HG03039 (cell line): ENCODE data around the gene SLAMF6.

Experiments
- ATAC-seq: cut with Tn5 transposase; IDR thresholded peaks from one replicate; pipeline ENCODE4 v1.9.1; 2021; ENCODE audit warnings: mild to moderate bottlenecking, moderate library complexity; ENCODE audit not compliant: unreplicated experiment

Gene SLAMF6

GRCh38 chr1:160437432-160438316, 85.4 kb downstream of the SLAMF6 start:
- ATAC-seq = peak; percentile 60

- no peak for ATAC-seq
Observed at GRCh38 chr1:160436966-160437365, 86.1 kb downstream of the SLAMF6 start.
